GM13976 (cell line): Measurements from ENCODE around the gene SEL1L2.

Experiments
- DNase-seq: peaks from one replicate; pipeline ENCODE4 v3.0.0; 2012; ENCODE audit warnings: low spot score
- CTCF ChIP-seq: IDR thresholded peaks from 2 replicates; pipeline ENCODE4 v1.5.1; 2012; ENCODE audit warnings: borderline replicate concordance, mild to moderate bottlenecking; ENCODE audit not compliant: insufficient read depth; ENCODE audit errors: extremely low read depth, missing control alignments, control extremely low read depth
- in situ Hi-C: fragments of 300-500 bp; cut with MboI; formaldehyde crosslinking; loops from one replicate; pipeline ENCODE4 v1.12.0; 2022; ENCODE audit warnings: low sequenced_read_pairs, mixed read lengths, inconsistent platforms; ENCODE audit not compliant: unreplicated experiment

Gene SEL1L2

GRCh38 chr20:13936781-13937576, 53.4 kb downstream of the SEL1L2 start:
- TF ChIP-seq CTCF: no peak
- no peak for DNase-seq
- in situ Hi-C loops: no loop called here

GRCh38 chr20:13934992-13935894, 55.2 kb downstream of the SEL1L2 start:
- no peak for DNase-seq
- TF ChIP-seq CTCF: no peak
- in situ Hi-C loops: no loop called here

GRCh38 chr20:13930281-13930680, 60.1 kb downstream of the SEL1L2 start:
- in situ Hi-C loops: no loop called here

GRCh38 chr20:13929836-13930235, 60.6 kb downstream of the SEL1L2 start:
- TF ChIP-seq CTCF: no peak
- in situ Hi-C loops: no loop called here
- no peak for DNase-seq

More at GRCh38 chr20:13930281-13930680, 60.1 kb downstream of the SEL1L2 start:
- no peak for DNase-seq
- no peak for TF ChIP-seq CTCF

GRCh38 chr20:13928901-13929300, 61.5 kb downstream of the SEL1L2 start:
- no peak for TF ChIP-seq CTCF
- no peak for DNase-seq
- in situ Hi-C loops: no loop called here

- TF ChIP-seq CTCF: no peak
- in situ Hi-C loops: no loop called here
These were observed 63.2 kb downstream of the SEL1L2 start for GRCh38 chr20:13927171-13927570.

More at GRCh38 chr20:13927171-13927570, 63.2 kb downstream of the SEL1L2 start:
- no peak for DNase-seq
